GM21381 (cell line): ENCODE measurements around the gene TTLL6.

Experiments used
- ATAC-seq: cut with Tn5 transposase; IDR thresholded peaks from one replicate; pipeline ENCODE4 v1.9.1; 2021; ENCODE audit warnings: mild to moderate bottlenecking, moderate library complexity; ENCODE audit not compliant: unreplicated experiment

Gene TTLL6

DNA sequence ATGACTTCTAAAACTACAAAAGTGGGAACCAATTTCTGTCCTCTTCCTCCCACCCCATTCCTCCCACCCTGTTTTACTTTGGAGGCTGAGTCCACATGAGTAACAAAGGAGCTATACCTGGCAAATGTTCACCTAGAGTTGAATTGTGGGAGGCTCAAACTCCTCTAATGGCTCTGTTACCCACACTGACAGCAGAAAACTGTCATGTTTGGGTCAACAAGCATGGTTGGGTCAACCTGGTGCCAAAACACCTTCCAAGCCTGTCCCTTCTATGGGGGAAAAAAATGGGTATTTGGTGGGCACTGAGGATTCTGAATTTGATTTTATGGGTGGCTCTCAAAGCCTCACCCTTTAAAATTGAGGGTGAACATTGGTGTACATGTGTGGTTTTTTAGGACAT, 76.5 kb downstream of the TTLL6 start:
- ATAC-seq = no peak

DNA sequence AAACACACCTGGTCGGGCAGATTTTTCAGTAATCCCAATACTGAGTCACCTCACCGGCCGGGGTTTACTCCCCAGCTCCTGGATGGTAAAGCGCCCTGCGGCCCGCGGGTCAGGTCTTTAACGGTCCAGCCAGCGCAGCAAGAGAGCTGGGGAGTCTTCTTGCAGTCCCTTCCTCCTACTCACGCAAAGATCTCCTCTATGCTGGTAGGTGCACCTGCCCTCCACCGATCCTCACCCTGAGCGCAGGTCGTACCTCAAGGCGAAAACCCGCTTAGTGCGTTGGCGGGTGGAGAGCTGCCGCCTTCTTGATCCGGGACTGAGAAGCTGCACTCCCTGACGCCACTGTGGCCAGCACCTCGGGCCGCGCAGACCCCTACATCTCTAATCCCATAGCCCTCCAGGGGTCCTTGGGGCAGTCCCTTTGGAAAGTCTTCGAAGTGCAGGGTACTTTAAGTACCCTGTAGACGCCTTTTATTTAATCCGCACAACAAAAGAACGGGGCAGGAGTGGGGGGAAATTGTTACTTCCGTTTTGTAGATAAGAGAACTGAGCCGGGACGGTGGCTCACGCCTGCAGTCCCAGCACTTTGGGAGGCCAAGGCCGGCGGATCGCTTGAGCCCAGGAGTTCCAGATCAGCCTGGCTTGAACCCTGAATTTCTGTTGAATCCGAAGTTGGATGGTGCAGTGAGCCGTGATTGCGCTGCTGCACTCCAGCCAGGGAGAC, 78.1 kb downstream of the TTLL6 start:
- ATAC-seq = no peak

DNA sequence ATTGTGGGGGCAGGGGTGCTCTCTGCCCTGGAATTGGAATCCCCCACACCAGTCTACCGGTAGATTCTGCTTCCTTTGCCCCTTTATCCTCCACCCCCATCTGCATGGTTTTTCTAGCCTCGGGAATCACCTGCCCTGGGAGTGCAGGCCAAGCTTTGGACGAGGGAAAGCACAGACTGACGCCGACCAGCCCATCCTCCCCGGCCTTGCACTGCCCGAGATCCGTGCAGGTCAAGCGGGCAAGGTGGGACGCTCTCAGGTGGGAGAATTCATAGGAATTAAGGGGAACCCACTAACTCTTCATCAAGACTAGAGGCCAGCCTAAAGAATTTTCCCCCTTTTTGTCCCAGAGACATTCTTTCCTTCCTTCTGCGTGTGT, 78.6 kb downstream of the TTLL6 start:
- no peak for ATAC-seq

DNA sequence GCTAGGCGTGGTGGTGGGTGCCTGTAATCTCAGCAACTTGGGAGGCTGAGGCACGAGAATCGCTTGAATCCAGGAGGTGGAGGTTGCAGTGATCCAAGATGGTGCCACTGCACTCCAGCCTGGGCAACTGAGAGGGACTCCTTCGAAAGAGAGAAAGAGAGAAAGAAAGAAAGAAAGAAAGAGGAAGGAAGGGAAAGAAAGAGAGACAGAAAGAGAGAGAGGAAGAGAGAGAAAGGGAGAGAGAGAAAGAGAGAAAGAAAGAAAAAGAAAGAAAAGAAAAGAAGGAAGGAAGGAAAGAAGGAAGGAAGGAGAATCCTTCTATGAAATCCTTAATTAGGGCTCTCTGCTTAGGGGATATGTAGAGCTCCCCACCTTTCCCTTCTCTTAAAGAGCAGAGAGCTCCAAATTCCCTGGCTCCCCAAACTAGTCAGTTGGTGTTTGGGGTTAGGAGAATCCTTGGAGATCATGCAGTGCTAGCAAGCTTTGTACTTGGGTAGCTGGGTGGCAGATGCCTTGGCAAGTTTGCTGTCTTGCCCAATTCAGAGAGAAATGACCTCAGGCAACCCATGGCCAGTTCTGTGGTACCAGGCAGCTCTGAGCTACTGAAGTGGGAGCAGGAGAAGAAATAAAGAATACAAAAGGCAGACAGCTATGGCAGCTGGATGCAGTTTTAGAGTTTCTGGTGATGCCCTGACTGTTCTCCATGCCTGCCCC, 79.5 kb downstream of the TTLL6 start:
- ATAC-seq = no peak

DNA sequence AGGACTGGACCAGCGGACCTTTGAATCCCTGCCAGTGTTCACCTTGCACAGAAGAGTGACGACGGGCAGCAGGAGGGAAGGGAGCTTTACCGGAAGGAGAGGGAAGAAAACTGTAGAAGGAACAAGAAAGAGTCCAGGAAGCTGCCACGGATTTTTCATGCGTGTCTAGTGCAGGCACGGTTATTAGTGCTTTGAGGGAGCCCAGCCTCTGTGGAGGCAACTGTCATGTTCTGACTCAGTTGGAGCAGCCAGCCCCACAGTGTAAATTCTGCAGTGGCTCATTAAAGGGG, 82.0 kb downstream of the TTLL6 start:
- no peak for ATAC-seq

DNA sequence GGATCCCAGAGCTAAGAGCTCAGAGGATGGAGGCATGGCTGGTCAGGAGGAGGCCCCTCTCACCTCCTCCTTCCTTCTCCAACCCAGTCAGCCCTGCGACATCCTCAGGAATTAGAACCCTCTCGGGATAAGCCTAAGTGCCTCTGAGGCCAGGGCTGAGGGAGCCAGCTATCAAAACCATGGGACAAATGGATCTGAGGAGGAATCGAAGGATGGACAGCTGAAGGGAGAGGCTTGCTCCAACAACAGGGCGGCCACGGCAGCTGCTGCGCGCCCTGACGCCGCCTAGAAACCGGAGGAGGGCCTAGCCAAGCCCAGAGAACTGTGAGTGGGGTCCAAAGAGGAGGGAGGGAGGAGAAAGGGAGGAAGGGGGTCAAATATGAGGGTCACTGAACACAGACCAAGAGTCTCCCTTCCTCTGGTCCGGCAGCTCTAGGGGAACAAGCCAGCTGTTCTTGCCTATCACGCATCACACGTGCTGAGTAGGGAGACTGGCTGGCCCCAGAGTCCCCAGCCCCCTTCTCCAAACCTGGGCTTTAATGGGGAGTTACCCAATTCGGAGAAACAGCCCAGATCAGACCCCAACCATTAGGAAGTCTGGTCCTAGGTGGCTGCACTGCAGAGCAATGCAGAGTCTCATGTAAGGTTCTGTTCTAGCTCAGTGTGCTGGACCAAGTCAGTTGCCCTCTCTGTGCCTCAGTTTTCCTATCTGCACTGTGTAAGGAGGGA, 82.5 kb downstream of the TTLL6 start:
- ATAC-seq = no peak

DNA sequence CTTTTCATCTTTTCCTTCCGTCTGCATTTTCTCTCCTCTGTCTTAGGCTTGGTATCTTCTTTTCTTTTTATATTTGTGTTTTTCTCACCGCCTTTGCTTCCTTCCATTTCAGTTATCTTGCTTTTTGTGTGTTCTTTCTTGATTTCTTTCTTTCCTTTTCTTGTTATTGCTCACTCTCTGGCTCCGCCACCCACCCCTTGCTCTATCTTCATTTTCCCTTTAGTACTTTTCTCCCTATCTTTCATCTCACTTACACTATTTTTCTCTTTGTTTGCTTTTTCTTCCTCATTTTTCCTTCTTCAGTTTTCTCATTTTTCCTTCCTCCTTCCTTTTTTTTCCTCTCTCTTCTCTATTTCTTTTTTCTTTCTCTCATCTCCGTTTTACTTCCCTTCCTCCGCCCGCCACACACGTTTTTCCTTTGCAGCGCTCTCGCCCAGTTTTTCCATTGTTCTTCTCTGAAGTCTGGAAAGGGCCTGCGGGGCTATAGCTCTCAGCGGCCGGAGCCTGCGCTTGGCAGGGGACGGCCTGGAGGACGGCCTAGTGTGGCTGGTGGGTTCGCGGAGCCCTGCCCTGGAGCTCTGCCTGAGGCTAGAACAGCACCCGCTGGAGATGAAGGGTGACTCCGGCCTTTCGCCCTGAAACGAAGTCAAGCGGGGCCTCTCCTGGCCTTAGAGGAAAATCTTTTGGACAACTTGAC, 83.2 kb downstream of the TTLL6 start:
- ATAC-seq = no peak

DNA sequence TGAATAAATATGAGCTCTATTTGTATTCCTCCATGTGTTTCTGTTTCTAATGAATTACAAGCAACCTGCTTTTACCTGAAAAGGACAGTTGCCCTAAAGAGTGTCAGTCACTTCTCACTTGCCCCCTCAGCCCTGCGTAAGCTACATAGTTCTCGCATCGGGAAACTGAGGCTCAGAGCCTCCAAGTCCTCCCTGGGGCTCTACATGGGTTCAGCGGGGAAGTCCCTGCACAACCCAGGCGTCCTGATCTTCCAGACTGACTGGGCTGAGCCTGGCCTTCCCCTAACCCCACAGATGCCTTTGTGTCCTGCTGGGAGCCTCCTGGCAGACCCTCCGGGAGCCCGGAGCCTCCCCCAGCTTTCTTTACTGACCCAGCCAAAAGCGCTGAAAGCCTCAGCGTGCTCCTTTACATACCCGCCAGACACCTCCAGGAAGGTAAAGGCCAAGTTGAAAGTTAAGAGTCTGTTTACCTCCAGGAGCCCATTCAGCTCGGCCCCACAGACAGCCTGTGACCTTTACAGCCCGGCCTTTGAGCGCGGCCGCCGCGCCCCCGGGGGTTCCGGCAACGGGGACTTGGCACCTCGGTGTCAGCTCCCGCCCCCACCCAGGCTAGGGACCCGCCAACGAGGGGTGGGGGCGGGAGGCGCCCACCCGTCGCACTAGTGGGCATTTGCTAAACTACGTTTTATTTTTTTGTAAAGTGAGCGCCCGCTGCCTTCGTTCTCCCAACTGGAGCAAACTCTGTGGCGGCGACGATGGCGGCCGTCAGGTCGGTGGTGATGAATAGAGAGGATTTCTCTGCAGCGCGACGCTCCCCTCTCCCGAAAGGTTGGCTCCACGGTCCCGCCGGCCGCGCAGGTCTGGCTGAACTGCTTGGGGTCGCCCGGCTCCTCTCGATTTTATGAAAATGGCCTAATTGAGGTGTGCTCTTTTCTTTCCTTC, 84.1 kb downstream of the TTLL6 start:
- ATAC-seq = no peak

DNA sequence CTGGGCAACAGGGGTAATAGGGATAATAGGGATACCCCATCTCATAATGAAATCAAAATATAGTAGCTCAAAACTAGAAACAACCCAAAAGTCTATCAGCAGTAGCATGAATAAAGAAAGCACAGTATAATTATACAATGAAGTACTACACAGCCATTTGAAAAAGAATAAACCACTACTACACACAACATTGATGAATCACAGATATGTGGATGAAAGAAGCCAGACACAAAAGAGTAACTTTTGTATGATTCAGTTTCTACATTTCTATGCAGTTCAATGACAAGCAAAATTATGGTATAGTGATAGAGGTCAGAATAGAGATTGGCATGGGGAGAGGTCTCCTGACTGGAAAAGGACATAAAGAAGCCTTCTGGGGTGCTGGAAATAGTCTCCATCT, 85.7 kb downstream of the TTLL6 start:
- no peak for ATAC-seq

DNA sequence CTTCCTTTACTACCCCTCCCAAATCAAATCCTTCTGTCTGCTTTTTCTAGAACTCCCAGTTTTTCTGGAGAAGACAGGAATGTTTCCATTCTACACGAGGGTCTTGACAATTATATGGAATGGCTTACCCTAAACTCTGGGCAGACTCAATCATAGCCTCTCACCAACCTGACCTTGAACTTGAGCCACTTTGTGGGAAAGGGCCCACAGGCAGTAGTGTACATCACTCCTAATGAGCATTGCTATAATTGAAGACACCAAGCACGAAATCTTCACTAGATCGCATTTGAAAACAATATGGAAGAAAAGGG, 86.8 kb downstream of the TTLL6 start:
- ATAC-seq = no peak

DNA sequence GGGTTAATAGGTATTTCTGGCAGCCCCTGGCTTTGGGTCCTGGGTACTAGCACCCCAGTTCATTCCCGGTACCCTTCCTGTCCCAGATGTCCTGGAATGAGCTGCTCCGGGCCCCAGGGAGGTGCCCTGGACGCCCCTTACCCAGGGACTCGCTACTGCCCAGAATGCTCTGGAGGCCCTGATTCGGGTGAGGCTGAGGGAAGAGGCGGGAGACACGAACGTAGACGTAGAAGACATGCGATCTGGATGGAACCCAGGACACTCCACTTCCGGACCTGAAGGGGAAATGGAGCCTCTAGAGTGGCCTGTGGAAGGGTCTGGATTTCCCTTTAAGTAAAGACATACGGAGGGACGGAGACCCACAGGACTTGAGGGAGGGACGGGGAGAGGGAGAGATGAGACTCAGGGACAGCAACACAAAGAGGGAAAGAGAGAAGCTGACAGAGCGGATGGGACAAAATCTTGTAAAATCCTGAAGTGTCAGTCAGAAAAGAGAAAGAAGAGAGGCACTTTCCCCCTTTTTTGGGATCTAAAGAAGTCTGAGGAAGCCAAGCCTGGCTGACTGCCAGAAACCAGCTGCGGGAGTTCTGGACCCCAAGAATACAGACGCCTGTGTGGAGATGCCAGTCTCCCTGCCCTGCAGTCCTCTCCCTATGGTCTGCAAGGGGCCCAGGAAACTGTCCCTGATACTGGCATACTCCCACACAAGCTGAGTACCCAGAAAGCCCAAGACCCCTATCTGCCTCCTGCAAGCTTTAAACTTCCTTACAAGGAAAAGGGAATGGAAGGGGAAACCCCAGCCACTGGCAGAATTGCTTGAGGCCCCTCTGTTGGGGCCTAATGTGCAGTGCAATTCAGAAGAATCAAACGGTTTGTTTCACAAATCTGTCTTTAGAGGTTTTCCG, 87.4 kb downstream of the TTLL6 start:
- ATAC-seq = no peak

DNA sequence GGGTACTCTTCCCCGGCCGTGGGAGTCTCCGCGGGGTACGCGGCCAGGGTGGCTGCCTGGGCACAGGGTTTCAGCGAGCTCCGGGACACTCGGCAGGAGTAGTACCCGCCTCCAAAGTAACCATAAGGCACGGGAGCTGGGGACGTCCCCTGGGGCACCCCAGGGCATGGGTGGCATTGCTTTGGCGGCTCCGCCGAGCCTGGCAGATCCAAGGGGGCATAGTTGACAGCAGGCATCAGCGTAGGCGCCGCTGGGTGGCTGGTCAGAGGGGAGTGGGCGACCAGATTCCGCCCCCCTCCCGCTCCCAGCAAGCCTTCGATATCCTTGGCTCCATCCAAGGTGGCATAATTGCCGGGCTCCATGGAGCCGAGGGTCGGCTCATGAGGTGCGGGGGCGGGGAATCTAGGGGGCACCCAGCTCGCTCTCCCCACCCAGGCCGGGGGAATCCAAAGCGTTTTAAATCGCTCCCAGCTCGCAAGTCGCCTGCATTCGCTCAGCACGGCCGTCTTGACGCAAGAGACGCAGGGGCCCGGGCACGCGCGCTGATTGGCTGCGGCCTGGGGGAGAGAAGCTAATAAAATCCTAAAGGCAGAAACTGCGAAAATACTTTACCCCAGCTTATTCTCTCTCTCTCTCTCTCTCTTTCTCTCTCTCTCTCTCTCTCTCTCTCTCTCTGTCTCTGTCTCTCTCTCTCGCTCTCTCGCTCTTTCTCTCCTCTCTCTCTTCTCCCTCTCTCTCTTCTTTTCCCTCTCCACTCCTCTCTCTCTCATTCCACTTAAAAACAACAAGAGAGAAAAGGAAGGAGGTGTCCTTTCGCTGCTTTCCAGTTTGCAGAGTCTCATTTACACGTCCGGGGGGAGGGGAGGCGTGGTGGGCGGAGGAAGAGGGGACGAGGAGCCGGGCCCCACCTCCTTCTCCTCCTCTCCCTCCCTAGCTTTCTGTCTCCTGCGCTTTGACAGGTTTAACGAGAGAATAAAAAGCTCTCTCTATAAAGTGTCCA, 88.5 kb downstream of the TTLL6 start, which contains the start of gene HOXB13:
HOXB13 (minus strand) TSS at position 519 of the 1,000 bp plus-strand sequence; CDS start at position 362, 157 bp downstream.
- no peak for ATAC-seq

DNA sequence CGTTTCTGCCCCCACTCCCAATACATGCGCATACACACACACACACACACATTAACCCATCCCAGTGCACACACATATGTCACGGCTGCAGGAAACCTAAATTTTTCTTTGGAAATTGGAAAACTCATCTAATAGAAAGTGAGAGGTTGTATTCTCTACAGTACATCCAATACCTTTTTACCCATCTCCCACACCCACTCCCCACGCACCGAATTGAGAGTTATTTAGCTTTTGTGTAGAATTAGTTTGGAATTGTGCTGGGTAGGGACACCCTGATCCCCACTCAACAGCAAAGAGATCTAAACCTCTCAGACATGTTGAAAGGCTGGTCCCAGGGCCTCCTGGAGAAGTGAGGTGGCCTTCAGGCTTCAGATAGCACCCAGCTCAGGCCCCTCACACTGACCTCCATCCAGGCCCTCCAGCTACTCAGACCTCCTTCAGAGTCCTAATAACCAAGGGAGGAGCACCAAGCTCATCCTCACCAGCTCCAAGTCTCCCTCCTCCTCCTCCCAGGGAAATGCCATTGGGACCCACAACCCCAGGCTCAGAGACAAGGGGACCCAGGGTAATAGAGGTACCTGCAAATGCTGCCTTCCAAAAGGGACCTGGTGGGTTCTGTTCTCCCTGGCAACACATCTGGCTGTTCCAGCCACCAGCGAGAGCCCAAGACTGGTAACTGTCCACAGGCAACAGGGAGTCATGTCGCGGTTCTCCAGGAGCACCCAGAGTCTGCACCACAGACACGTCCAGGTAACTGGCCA, 89.4 kb downstream of the TTLL6 start:
- ATAC-seq = no peak

DNA sequence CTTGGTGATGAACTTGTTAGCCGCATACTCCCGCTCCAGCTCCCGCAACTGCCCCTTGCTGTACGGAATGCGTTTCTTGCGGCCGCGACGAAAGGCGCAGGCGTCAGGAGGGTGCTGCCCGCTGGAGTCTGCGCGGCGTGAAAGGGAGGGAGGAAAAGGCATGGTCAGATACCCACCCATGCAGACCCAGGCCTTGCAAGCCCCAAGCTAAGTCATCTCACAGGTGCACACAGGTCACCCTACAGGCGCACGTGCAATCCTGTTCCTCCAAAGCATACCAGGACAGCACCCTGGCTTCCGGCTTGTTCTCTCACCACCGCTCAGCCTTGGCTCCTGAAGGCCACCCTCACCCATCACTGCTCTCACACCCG, 90.1 kb downstream of the TTLL6 start:
- ATAC-seq = no peak

DNA sequence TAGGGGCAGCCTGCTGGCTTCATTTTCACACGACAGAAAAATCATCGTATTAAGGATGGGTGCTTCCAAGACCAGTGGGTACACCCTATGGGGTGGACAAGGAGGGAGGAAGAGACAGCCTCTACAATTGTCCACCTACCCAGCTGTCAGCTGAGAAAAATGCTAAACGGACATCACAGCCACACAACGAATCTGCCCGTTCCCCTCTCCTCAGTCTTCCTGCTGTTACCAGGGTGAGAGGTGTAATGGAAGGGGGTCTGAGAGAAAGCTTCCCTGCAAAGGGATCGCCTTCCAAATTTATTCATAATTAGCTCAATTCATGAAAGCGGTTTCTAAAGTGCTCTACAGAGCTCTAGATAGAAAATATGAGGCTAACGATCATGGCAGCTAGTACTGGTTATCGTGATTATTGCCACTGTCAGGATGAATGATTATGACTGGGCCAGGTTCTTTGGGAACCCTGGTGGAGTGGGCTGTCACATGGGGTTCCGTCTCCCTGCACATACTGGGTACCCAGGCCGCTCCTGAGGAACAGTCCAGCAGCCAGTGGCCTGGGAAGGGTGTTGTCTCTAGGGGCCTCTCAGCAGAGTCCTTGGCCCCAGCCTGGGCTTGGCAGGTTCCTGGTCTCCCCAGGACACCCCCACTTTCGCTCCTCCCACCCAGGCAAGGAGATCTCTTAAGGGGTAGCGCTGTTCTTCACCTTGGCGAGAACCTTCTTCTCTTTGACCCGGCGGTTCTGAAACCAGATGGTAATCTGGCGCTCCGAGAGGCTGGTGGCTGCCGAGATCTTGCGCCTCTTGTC, 90.7 kb downstream of the TTLL6 start:
- no peak for ATAC-seq

DNA sequence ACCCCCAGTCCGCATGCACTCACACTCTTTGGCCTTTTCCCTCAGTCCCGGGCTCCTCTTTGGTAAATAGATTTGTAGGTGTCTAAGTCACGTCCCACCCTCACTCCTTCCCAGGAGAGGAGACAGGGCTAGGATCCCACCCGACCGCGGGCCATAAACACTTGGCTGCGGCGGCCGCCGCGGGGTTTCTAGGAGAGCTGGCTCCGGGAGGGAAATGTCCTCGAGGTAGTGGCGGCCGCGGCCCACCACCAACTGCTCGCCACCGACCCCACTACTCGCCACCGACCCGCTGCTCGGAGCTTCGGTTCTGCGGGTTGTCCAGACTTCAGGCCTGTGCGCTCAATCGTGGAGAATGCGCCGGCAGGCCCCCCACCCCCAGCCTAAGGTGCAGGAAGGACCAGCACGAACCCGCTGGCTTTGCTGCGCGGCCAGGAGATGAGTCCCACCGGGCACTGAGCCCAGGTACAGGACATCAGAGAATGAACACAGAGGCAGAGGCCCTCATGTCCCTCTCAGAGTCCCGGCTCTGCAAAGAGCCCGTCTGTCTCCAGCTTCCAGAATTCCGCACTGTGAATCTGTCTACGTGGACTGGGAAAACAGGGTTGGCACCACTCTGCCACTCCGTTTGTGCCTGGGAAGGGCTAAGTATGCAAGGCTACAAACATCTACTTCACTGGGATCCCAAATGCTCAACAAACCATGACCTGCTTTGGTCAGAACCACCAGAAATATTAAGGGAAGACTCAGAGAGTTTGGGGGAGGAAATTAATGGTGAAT, 91.6 kb downstream of the TTLL6 start:
- no peak for ATAC-seq
